ENCODE data around the gene ZNF236. TPM values are rescaled to one million over a fixed set of nuclear protein-coding genes. Genes with fewer than 3 reads are reported as not detected.

ZNF236 gene
- total RNA-seq, 1 donor, result 13.6 TPM

- no peak overlapping the region for H3K4me3 ChIP-seq (ENCODE audit: low read depth, low read length)
- DNase-seq (ENCODE audit: low read depth), result no peak
- no peak for TF ChIP-seq CTCF (IDR thresholded peaks at IDR 0.05; ENCODE audit: insufficient read depth, low read length)
These were observed 183.4 kb downstream of the ZNF236 start for GRCh38 chr18:77005651-77006195.

- TF ChIP-seq CTCF (IDR thresholded peaks at IDR 0.05; ENCODE audit: insufficient read depth, low read length), result no peak
These were observed 184.2 kb downstream of the ZNF236 start for GRCh38 chr18:77006305-77007175.

GRCh38 chr18:77007251-77007650, 184.9 kb downstream of the ZNF236 start:
- H3K4me3 ChIP-seq (ENCODE audit: low read depth, low read length), result no peak overlapping the region
- TF ChIP-seq CTCF (IDR thresholded peaks at IDR 0.05; ENCODE audit: insufficient read depth, low read length), result no peak
- no peak for DNase-seq (ENCODE audit: low read depth)

More at GRCh38 chr18:77006305-77007175, 184.2 kb downstream of the ZNF236 start:
- H3K4me3 ChIP-seq (ENCODE audit: low read depth, low read length), result no peak overlapping the region
- DNase-seq (ENCODE audit: low read depth), result no peak

GRCh38 chr18:77008006-77008405, 185.6 kb downstream of the ZNF236 start:
- no peak overlapping the region for H3K4me3 ChIP-seq (ENCODE audit: low read depth, low read length)
- DNase-seq (ENCODE audit: low read depth), result no peak
- TF ChIP-seq CTCF (IDR thresholded peaks at IDR 0.05; ENCODE audit: insufficient read depth, low read length), result no peak

- DNase-seq (ENCODE audit: low read depth), result no peak
These were observed 186.4 kb downstream of the ZNF236 start for GRCh38 chr18:77008576-77009315.

GRCh38 chr18:77009675-77010074, 187.3 kb downstream of the ZNF236 start:
- no peak for TF ChIP-seq CTCF (IDR thresholded peaks at IDR 0.05; ENCODE audit: insufficient read depth, low read length)
- DNase-seq (ENCODE audit: low read depth), result no peak

More at GRCh38 chr18:77008576-77009315, 186.4 kb downstream of the ZNF236 start:
- no peak for TF ChIP-seq CTCF (IDR thresholded peaks at IDR 0.05; ENCODE audit: insufficient read depth, low read length)
- H3K4me3 ChIP-seq (ENCODE audit: low read depth, low read length), result no peak overlapping the region

More at GRCh38 chr18:77009675-77010074, 187.3 kb downstream of the ZNF236 start:
- no peak overlapping the region for H3K4me3 ChIP-seq (ENCODE audit: low read depth, low read length)

All from fibroblast of the aortic adventitia (primary cell).